Measurements from ENCODE around the gene DIPK1A.

DNA sequence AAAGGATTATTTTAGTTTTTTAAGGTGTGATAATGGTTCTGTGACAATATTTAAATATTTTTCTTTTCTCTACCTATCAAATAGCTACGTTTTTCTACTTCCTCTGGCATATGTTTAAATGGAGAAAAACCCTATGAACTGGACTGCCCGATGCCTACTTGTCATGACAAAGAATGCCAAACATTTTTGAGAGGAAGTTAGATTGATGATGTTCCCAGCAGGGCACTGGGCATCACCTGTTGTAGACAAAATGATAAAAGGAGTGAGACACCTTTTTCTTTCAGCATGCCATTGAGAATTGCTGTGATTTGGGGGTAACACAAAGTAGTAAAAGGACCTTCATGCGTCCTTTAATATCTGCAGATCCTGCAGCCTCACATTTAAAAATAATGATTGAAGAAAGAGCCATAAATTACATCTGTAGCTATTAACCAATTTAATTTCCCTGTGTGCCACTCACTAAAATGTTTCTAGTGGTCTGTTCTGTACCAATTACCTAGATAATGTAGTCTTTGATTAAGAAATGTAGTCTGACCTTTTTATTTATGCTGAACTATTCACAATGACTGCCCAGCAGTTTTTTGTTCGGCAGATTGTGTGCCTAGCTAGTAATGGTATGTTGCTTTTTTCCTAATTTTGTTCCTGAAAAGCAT is 81.8 kb downstream of the DIPK1A start:
- no peak for TF ChIP-seq TAF1 (IDR thresholded peaks at IDR 0.05; ENCODE audit: low read depth, low read length)
- TF ChIP-seq POLR2A (IDR thresholded peaks at IDR 0.05; ENCODE audit: low read depth, low read length): no peak
- TF ChIP-seq POLR2AphosphoS5 (IDR thresholded peaks at IDR 0.05; ENCODE audit: low read depth, low read length): no peak
- TF ChIP-seq SPI1 (IDR thresholded peaks at IDR 0.05; ENCODE audit: low read depth, low read length): no peak
